HepG2 (cell line): ENCODE data around the gene MAN1A1. TPM values are rescaled to one million over a fixed set of nuclear protein-coding genes. Genes with fewer than 3 reads are reported as not detected.

Experiments
- GFI1 ChIP-seq: sonication (generic); formaldehyde crosslinking; IDR thresholded peaks from 2 replicates; pipeline ENCODE4 v1.5.0; 2020; ENCODE audit warnings: missing genetic modification reagents, mild to moderate bottlenecking, borderline replicate concordance
- KAT2B ChIP-seq: fragments of 150-350 bp; IDR thresholded peaks from 2 replicates; pipeline ENCODE4 v1.6.1; 2014; ENCODE audit warnings: low read depth, low read length, borderline replicate concordance
- MTF2 ChIP-seq: sonication (generic); formaldehyde crosslinking; IDR thresholded peaks from 2 replicates; pipeline ENCODE4 v1.5.0; 2020; ENCODE audit warnings: missing genetic modification reagents, borderline replicate concordance
- NCOA1 ChIP-seq: sonication (generic); formaldehyde crosslinking; IDR thresholded peaks from 2 replicates; pipeline ENCODE4 v1.9.0; 2021; ENCODE audit warnings: missing genetic modification reagents
- PHB2 ChIP-seq: fragments of 450-650 bp; IDR thresholded peaks from 2 replicates; pipeline ENCODE4 v1.6.1; 2018; ENCODE audit not compliant: partially characterized antibody
- RFXANK ChIP-seq: IDR thresholded peaks from 2 replicates; pipeline ENCODE4 v1.6.1; 2016
- RXRB ChIP-seq: IDR thresholded peaks from 2 replicates; pipeline ENCODE4 v1.6.1; 2016; ENCODE audit warnings: borderline replicate concordance, missing genetic modification reagents, missing compliant biosample characterization
- SNRNP70 ChIP-seq: fragments of 200-400 bp; formaldehyde crosslinking; IDR thresholded peaks from 2 replicates; pipeline ENCODE4 v1.6.1; 2017; ENCODE audit warnings: mild to moderate bottlenecking, low read depth, low read length, moderate library complexity
- STAG1 ChIP-seq: sonication (generic); formaldehyde crosslinking; IDR thresholded peaks from 2 replicates; pipeline ENCODE4 v1.4.0; 2020; ENCODE audit warnings: missing genetic modification reagents
- ZNF749 ChIP-seq: sonication (generic); formaldehyde crosslinking; IDR thresholded peaks from 2 replicates; pipeline ENCODE4 v1.8.0; 2022; ENCODE audit warnings: mild to moderate bottlenecking, missing genetic modification reagents, moderate library complexity, borderline replicate concordance
- ZNF776 ChIP-seq: sonication (generic); formaldehyde crosslinking; IDR thresholded peaks from 2 replicates; pipeline ENCODE4 v1.4.0; 2020; ENCODE audit warnings: mild to moderate bottlenecking, missing genetic modification reagents
- polyA plus RNA-seq, 8 experiments: library from polyadenylated mRNA; depleted of rRNA in 3 of 8; stranded (reverse) in 7 of 8; unstranded in 1 of 8; fragments of >200 nt; fragmentation: Illumina TruSeq in 4 of 8; extraction: Trizol in 4 of 8; gene quantifications; 2 replicates each; pipeline versions ENCODE4 v1.2.1 to v1.2.3, GENCODE V29; 2011 to 2016; ENCODE audit warnings: low read depth in 4 of 8, missing spikeins in 1 of 8, mixed read lengths in 1 of 8; ENCODE audit not compliant: insufficient read depth in 1 of 8
- total RNA-seq, 5 experiments: library from RNA; depleted of rRNA; stranded (reverse); fragments of >200 nt; fragmentation: Illumina TruSeq; extraction: Trizol; gene quantifications; 2 replicates each; pipeline ENCODE4 v1.2.3, GENCODE V29; 2016; ENCODE audit warnings: low read depth in 1 of 5
- TF ChIP-seq, protein P1 (sequence below): sonication (generic); formaldehyde crosslinking; IDR thresholded peaks from 2 replicates; pipeline ENCODE4 v1.4.0; 2020; ENCODE audit warnings: mild to moderate bottlenecking, missing genetic modification reagents
- TF ChIP-seq, protein P2 (sequence below): sonication (generic); formaldehyde crosslinking; IDR thresholded peaks from 2 replicates; pipeline ENCODE4 v1.5.1; 2020; ENCODE audit warnings: missing genetic modification reagents, mild to moderate bottlenecking, borderline replicate concordance
- TF ChIP-seq, protein P3 (sequence below): sonication (generic); formaldehyde crosslinking; IDR thresholded peaks from 2 replicates; pipeline ENCODE4 v1.5.0; 2020; ENCODE audit warnings: missing genetic modification reagents
- TF ChIP-seq, protein P4 (sequence below), 2 experiments: IDR thresholded peaks; 2 replicates each; pipeline ENCODE4 v1.6.1; 2011 to 2012; ENCODE audit warnings: low read length in 2 of 2, borderline replicate concordance in 1 of 2, low read depth in 1 of 2, mild to moderate bottlenecking in 1 of 2, moderate library complexity in 1 of 2
- TF ChIP-seq, protein P5 (sequence below): IDR thresholded peaks from 2 replicates; pipeline ENCODE4 v1.6.1; 2018; ENCODE audit warnings: missing genetic modification reagents, mild to moderate bottlenecking, missing compliant biosample characterization

The MAN1A1 gene
- total and polyA plus RNA-seq, 2 of the 13 experiments (the other 11 are each of a cell fraction or from before 2014, with no cell fraction given), result 156 to 236 TPM

DNA sequence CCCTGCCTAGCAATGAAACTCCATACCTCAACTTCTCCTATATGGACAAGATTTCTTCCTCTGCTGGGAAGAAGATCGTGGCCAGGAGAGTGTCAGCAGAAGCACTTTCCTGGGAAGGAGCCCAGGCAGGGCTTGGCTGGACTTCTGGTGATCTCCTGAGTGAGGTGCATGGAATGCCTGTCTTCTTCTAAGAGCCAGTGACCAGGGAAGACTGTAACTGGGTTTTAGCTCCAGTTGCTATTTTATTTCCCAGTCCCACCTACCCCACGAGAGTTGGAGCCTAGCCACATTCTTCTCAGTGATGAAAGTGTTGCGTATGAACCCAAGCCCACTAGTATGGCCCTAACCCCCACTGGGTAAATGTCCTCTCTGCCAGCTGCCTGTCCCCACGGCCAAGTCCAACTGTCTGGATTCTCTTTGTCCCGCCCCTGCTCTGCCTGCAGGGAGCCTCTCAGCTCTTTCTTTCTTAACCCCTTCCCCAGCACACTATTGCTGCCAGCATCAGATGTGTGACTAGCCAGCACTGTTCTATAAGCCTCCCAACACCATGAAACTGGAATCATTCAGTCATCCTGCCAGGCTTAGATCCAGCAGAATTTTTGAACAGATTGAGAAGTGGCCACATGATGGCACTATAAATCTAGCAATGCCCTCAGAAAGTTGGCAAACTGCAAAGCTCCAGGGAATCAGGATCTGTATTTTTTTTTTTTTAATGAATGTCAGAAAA, 201.3 kb downstream of the MAN1A1 start (continued):
- TF ChIP-seq, protein P1, sequence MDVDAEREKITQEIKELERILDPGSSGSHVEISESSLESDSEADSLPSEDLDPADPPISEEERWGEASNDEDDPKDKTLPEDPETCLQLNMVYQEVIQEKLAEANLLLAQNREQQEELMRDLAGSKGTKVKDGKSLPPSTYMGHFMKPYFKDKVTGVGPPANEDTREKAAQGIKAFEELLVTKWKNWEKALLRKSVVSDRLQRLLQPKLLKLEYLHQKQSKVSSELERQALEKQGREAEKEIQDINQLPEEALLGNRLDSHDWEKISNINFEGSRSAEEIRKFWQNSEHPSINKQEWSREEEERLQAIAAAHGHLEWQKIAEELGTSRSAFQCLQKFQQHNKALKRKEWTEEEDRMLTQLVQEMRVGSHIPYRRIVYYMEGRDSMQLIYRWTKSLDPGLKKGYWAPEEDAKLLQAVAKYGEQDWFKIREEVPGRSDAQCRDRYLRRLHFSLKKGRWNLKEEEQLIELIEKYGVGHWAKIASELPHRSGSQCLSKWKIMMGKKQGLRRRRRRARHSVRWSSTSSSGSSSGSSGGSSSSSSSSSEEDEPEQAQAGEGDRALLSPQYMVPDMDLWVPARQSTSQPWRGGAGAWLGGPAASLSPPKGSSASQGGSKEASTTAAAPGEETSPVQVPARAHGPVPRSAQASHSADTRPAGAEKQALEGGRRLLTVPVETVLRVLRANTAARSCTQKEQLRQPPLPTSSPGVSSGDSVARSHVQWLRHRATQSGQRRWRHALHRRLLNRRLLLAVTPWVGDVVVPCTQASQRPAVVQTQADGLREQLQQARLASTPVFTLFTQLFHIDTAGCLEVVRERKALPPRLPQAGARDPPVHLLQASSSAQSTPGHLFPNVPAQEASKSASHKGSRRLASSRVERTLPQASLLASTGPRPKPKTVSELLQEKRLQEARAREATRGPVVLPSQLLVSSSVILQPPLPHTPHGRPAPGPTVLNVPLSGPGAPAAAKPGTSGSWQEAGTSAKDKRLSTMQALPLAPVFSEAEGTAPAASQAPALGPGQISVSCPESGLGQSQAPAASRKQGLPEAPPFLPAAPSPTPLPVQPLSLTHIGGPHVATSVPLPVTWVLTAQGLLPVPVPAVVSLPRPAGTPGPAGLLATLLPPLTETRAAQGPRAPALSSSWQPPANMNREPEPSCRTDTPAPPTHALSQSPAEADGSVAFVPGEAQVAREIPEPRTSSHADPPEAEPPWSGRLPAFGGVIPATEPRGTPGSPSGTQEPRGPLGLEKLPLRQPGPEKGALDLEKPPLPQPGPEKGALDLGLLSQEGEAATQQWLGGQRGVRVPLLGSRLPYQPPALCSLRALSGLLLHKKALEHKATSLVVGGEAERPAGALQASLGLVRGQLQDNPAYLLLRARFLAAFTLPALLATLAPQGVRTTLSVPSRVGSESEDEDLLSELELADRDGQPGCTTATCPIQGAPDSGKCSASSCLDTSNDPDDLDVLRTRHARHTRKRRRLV (CRISPR knock-in tag), result no peak
- TF ChIP-seq, protein P2, sequence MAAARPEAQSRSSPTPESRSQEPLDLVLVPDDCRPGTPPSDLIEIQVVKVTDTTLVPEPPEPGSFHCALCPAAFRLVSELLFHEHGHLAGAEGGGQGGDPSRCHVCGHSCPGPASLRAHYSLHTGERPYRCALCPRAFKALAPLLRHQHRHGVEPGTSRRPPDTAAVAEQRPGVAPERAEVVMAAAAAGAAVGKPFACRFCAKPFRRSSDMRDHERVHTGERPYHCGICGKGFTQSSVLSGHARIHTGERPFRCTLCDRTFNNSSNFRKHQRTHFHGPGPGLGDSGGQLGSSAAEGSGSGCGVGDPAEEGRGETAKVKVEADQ (CRISPR knock-in tag), result no peak
- TF ChIP-seq, protein P3, sequence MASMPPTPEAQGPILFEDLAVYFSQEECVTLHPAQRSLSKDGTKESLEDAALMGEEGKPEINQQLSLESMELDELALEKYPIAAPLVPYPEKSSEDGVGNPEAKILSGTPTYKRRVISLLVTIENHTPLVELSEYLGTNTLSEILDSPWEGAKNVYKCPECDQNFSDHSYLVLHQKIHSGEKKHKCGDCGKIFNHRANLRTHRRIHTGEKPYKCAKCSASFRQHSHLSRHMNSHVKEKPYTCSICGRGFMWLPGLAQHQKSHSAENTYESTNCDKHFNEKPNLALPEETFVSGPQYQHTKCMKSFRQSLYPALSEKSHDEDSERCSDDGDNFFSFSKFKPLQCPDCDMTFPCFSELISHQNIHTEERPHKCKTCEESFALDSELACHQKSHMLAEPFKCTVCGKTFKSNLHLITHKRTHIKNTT (CRISPR knock-in tag), result no peak
- TF ChIP-seq GFI1 (CRISPR knock-in tag) (0 out of 2 replicates have a peak, but pooled peaks have one; percentile 24), PHB2 (no peak), STAG1 (CRISPR knock-in tag) (peak; percentile 95), NCOA1 (no peak), RFXANK (CRISPR knock-in tag) (no peak), RXRB (peak; percentile 63), ZNF749 (no peak), ZNF776 (CRISPR knock-in tag) (no peak), MTF2 (no peak), KAT2B (no peak), SNRNP70 (no peak)
- TF ChIP-seq, protein P4, sequence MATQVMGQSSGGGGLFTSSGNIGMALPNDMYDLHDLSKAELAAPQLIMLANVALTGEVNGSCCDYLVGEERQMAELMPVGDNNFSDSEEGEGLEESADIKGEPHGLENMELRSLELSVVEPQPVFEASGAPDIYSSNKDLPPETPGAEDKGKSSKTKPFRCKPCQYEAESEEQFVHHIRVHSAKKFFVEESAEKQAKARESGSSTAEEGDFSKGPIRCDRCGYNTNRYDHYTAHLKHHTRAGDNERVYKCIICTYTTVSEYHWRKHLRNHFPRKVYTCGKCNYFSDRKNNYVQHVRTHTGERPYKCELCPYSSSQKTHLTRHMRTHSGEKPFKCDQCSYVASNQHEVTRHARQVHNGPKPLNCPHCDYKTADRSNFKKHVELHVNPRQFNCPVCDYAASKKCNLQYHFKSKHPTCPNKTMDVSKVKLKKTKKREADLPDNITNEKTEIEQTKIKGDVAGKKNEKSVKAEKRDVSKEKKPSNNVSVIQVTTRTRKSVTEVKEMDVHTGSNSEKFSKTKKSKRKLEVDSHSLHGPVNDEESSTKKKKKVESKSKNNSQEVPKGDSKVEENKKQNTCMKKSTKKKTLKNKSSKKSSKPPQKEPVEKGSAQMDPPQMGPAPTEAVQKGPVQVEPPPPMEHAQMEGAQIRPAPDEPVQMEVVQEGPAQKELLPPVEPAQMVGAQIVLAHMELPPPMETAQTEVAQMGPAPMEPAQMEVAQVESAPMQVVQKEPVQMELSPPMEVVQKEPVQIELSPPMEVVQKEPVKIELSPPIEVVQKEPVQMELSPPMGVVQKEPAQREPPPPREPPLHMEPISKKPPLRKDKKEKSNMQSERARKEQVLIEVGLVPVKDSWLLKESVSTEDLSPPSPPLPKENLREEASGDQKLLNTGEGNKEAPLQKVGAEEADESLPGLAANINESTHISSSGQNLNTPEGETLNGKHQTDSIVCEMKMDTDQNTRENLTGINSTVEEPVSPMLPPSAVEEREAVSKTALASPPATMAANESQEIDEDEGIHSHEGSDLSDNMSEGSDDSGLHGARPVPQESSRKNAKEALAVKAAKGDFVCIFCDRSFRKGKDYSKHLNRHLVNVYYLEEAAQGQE (IDR thresholded peaks at IDR 0.05; ENCODE audit: borderline replicate concordance in 1 of 2, low read depth in 1 of 2, low read length in 2 of 2), result no peak
- TF ChIP-seq, protein P5, sequence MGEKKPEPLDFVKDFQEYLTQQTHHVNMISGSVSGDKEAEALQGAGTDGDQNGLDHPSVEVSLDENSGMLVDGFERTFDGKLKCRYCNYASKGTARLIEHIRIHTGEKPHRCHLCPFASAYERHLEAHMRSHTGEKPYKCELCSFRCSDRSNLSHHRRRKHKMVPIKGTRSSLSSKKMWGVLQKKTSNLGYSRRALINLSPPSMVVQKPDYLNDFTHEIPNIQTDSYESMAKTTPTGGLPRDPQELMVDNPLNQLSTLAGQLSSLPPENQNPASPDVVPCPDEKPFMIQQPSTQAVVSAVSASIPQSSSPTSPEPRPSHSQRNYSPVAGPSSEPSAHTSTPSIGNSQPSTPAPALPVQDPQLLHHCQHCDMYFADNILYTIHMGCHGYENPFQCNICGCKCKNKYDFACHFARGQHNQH (CRISPR knock-in tag), result no peak
